HG03439 (cell line): Measurements from ENCODE around the gene ABCA1.

Experiments used
- ATAC-seq: cut with Tn5 transposase; IDR thresholded peaks from one replicate; pipeline ENCODE4 v1.9.1; 2021; ENCODE audit warnings: mild to moderate bottlenecking, moderate library complexity; ENCODE audit not compliant: unreplicated experiment

ABCA1 gene

GRCh38 chr9:104843644-104844240, 84.2 kb downstream of the ABCA1 start:
- no peak for ATAC-seq

- ATAC-seq: no peak
These were observed 85.3 kb downstream of the ABCA1 start for GRCh38 chr9:104842698-104843097.

- ATAC-seq: no peak
These were observed 86.3 kb downstream of the ABCA1 start for GRCh38 chr9:104841601-104842141.

- ATAC-seq: no peak
These were observed 89.0 kb downstream of the ABCA1 start for GRCh38 chr9:104838958-104839357.

GRCh38 chr9:104836767-104837166, 91.2 kb downstream of the ABCA1 start:
- ATAC-seq: no peak

- no peak for ATAC-seq
These were observed 91.7 kb downstream of the ABCA1 start for GRCh38 chr9:104836235-104836634.

GRCh38 chr9:104835161-104835560, 92.8 kb downstream of the ABCA1 start:
- no peak for ATAC-seq

- no peak for ATAC-seq
These were observed 94.3 kb downstream of the ABCA1 start for GRCh38 chr9:104833696-104834095.

- ATAC-seq: no peak
These were observed 96.3 kb downstream of the ABCA1 start for GRCh38 chr9:104831681-104832080.

- no peak for ATAC-seq
These were observed 101.0 kb downstream of the ABCA1 start for GRCh38 chr9:104826911-104827310.

GRCh38 chr9:104826079-104826775, 101.7 kb downstream of the ABCA1 start:
- ATAC-seq: no peak

- no peak for ATAC-seq
These were observed 107.6 kb downstream of the ABCA1 start for GRCh38 chr9:104820336-104820735.

GRCh38 chr9:104819033-104819432, 108.9 kb downstream of the ABCA1 start:
- ATAC-seq: no peak

GRCh38 chr9:104817437-104817836, 110.5 kb downstream of the ABCA1 start:
- ATAC-seq: no peak

GRCh38 chr9:104815851-104816565, 111.9 kb downstream of the ABCA1 start:
- ATAC-seq: no peak

- ATAC-seq: no peak
These were observed 117.3 kb downstream of the ABCA1 start for GRCh38 chr9:104810421-104811339.

GRCh38 chr9:104808035-104808614, 119.8 kb downstream of the ABCA1 start:
- no peak for ATAC-seq

GRCh38 chr9:104805441-104805840, 122.5 kb downstream of the ABCA1 start:
- ATAC-seq: no peak

GRCh38 chr9:104802906-104803305, 125.0 kb downstream of the ABCA1 start:
- ATAC-seq: no peak

- ATAC-seq: no peak
These were observed 125.8 kb downstream of the ABCA1 start for GRCh38 chr9:104802110-104802509.
